Effector CD4-positive, alpha-beta T cell (primary cell): Measurements from ENCODE around the gene LPIN1.
A peak's percentile ranks its signal among the peaks of the same experiment; 100 is the strongest.

Experiments used
- DNase-seq: peaks from one replicate; pipeline ENCODE4 v3.0.0-alpha.2; 2020

LPIN1 gene

GRCh38 chr2:11764359-11764758 is 17.9 kb downstream of the LPIN1 start:
- DNase-seq = no peak

- no peak for DNase-seq
These were observed 18.5 kb downstream of the LPIN1 start for GRCh38 chr2:11764920-11765319.

GRCh38 chr2:11765501-11765900 is 19.1 kb downstream of the LPIN1 start:
- no peak for DNase-seq

- DNase-seq = no peak
These were observed 19.6 kb downstream of the LPIN1 start for GRCh38 chr2:11766016-11766415.

- no peak for DNase-seq
These were observed 21.3 kb downstream of the LPIN1 start for GRCh38 chr2:11767779-11768178.

- DNase-seq = no peak
These were observed 22.5 kb downstream of the LPIN1 start for GRCh38 chr2:11768946-11769345.

GRCh38 chr2:11769516-11769915 is 23.1 kb downstream of the LPIN1 start:
- no peak for DNase-seq

- DNase-seq = no peak
These were observed 24.2 kb downstream of the LPIN1 start for GRCh38 chr2:11770531-11771188.

- no peak for DNase-seq
These were observed 25.7 kb downstream of the LPIN1 start for GRCh38 chr2:11771971-11772615.

GRCh38 chr2:11773111-11773510 is 26.7 kb downstream of the LPIN1 start:
- DNase-seq = no peak

- DNase-seq = no peak
These were observed 27.5 kb downstream of the LPIN1 start for GRCh38 chr2:11773747-11774525.

- no peak for DNase-seq
These were observed 28.2 kb downstream of the LPIN1 start for GRCh38 chr2:11774600-11774999.

GRCh38 chr2:11775384-11775783 is 29.0 kb downstream of the LPIN1 start:
- DNase-seq = no peak

GRCh38 chr2:11777066-11777782 is 30.8 kb downstream of the LPIN1 start:
- no peak for DNase-seq

GRCh38 chr2:11777886-11778415 is 31.5 kb downstream of the LPIN1 start:
- DNase-seq = no peak

- DNase-seq = no peak
These were observed 32.0 kb downstream of the LPIN1 start for GRCh38 chr2:11778416-11778815.

GRCh38 chr2:11778923-11779757 is 32.7 kb downstream of the LPIN1 start:
- peak; percentile 87 for DNase-seq

- DNase-seq = no peak
These were observed 35.2 kb downstream of the LPIN1 start for GRCh38 chr2:11781602-11782001.

GRCh38 chr2:11784280-11784679 is 37.8 kb downstream of the LPIN1 start:
- no peak for DNase-seq

- peak; percentile 35 for DNase-seq
These were observed 38.5 kb downstream of the LPIN1 start for GRCh38 chr2:11784747-11785610.

- no peak for DNase-seq
These were observed 39.1 kb downstream of the LPIN1 start for GRCh38 chr2:11785611-11785940.
